Neural progenitor cell (in vitro differentiated cells): ENCODE data around the gene CD3D. TPM values are rescaled to one million over a fixed set of nuclear protein-coding genes. Genes with fewer than 3 reads are reported as not detected.

Experiments
- DNase-seq: peaks from one replicate; pipeline ENCODE4 v3.0.0-alpha.2; 2016; ENCODE audit warnings: low spot score
- H2AFZ ChIP-seq: fragments of 200-600 bp; sonication (generic); replicated peaks from 2 replicates; pipeline ENCODE4 v1.6.1; 2016; ENCODE audit warnings: antibody characterized with exemption
- H3F3A ChIP-seq: fragments of 200-600 bp; sonication (generic); 2 replicates; pipeline ENCODE4 v1.6.1; 2016; ENCODE audit warnings: antibody characterized with exemption, low read depth
- H3K27ac ChIP-seq: fragments of 200-600 bp; sonication (generic); 2 replicates; pipeline ENCODE4 v1.5.1; 2016; ENCODE audit warnings: mild to moderate bottlenecking
- H3K27me3 ChIP-seq: fragments of 200-600 bp; sonication (generic); 2 replicates; pipeline ENCODE4 v1.6.1; 2016; ENCODE audit warnings: mild to moderate bottlenecking, moderate library complexity
- H3K36me3 ChIP-seq: fragments of 200-600 bp; sonication (generic); 2 replicates; pipeline ENCODE4 v1.5.1; 2016
- H3K4me1 ChIP-seq: fragments of 200-600 bp; sonication (generic); 2 replicates; pipeline ENCODE4 v1.6.1; 2016; ENCODE audit warnings: mixed run types
- H3K4me2 ChIP-seq: fragments of 200-600 bp; sonication (generic); 2 replicates; pipeline ENCODE4 v1.6.1; 2016
- H3K4me3 ChIP-seq: fragments of 200-600 bp; sonication (generic); 2 replicates; pipeline ENCODE4 v1.5.1; 2016
- H3K79me2 ChIP-seq: fragments of 200-600 bp; sonication (generic); 2 replicates; pipeline ENCODE4 v1.6.1; 2016; ENCODE audit warnings: low read depth
- H3K9ac ChIP-seq: fragments of 200-600 bp; sonication (generic); 2 replicates; pipeline ENCODE4 v1.6.1; 2016
- H3K9me3 ChIP-seq: fragments of 200-600 bp; sonication (generic); 2 replicates; pipeline ENCODE4 v1.5.1; 2016; ENCODE audit warnings: low read depth
- H4K20me1 ChIP-seq: fragments of 200-600 bp; sonication (generic); 2 replicates; pipeline ENCODE4 v1.6.1; 2016; ENCODE audit warnings: low read depth
- H3K27ac Mint-ChIP-seq: 3 replicates; pipeline ENCODE4 v1.8.0; 2021; ENCODE audit warnings: mixed read lengths
- H3K27me3 Mint-ChIP-seq: 2 replicates; pipeline ENCODE4 v1.8.0; 2022; ENCODE audit warnings: low read depth, mild to moderate bottlenecking, inconsistent platforms, moderate library complexity, mixed read lengths; ENCODE audit not compliant: insufficient read depth
- H3K36me3 Mint-ChIP-seq: 3 replicates; pipeline ENCODE4 v1.8.0; 2021; ENCODE audit warnings: mixed read lengths
- H3K4me1 Mint-ChIP-seq: 3 replicates; pipeline ENCODE4 v1.8.0; 2021; ENCODE audit warnings: mixed read lengths
- H3K4me3 Mint-ChIP-seq: 3 replicates; pipeline ENCODE4 v1.8.0; 2021; ENCODE audit warnings: mild to moderate bottlenecking, moderate library complexity, mixed read lengths
- H3K9me3 Mint-ChIP-seq: 3 replicates; pipeline ENCODE4 v1.8.0; 2020; ENCODE audit warnings: mixed read lengths
- CTCF ChIP-seq: fragments of 200-600 bp; sonication (generic); IDR thresholded peaks from 2 replicates; pipeline ENCODE4 v1.5.1; 2017; ENCODE audit warnings: antibody characterized with exemption, mild to moderate bottlenecking
- EZH2 ChIP-seq: fragments of 200-600 bp; sonication (generic); IDR thresholded peaks from 2 replicates; pipeline ENCODE4 v1.6.1; 2017; ENCODE audit warnings: antibody characterized with exemption, mild to moderate bottlenecking, moderate library complexity
- EZH2phosphoT487 ChIP-seq: fragments of 200-600 bp; sonication (generic); IDR thresholded peaks from 2 replicates; pipeline ENCODE4 v1.6.1; 2017; ENCODE audit warnings: antibody characterized with exemption
- total RNA-seq: library from RNA; depleted of rRNA; stranded (reverse); fragments of >200 nt; gene quantifications from 2 replicates; pipeline ENCODE4 v1.2.3, GENCODE V29; 2015; ENCODE audit warnings: low replicate concordance

Gene CD3D
- total RNA-seq, result not detected in 2 replicates

- H3K9ac ChIP-seq, result no peak within 1 kb of the TSS
- no peaks in the 10 kb centered on the region for H3K4me1 ChIP-seq
- H3K27me3 ChIP-seq, result peaks cover 24% of the 10 kb centered on the region
- no peaks in the 10 kb centered on the region for H4K20me1 ChIP-seq
- H3K27ac ChIP-seq, result no peak within 1 kb of the TSS
- Mint-ChIP-seq H3K4me1 (peaks cover 5% of the 10 kb centered on the region), H3K27ac (no peak within 1 kb of the TSS), H3K27me3 (peaks cover 11% of the 10 kb centered on the region), H3K36me3 (no peaks in the 10 kb centered on the region), H3K4me3 (no peak within 1 kb of the TSS), H3K9me3 (no peaks in the 10 kb centered on the region)
- H3F3A ChIP-seq, result no peaks in the 10 kb centered on the region
- no peak for DNase-seq
- H3K4me2 ChIP-seq, result no peak within 1 kb of the TSS
- TF ChIP-seq EZH2phosphoT487, result no peak
- TF ChIP-seq CTCF, result no peak
- no peak for TF ChIP-seq EZH2
- H3K4me3 ChIP-seq, result no peak within 1 kb of the TSS
- no peaks in the 10 kb centered on the region for H3K9me3 ChIP-seq
- no peaks in the 10 kb centered on the region for H3K79me2 ChIP-seq
- H3K36me3 ChIP-seq, result no peaks in the 10 kb centered on the region
- no peak within 1 kb of the TSS for H2AFZ ChIP-seq
These were observed at the start of gene CD3D for GRCh38 chr11:118342503-118343161. Gene CD3D, minus strand, starts transcription at chr11:118342705. Its CDS starts 98 bp downstream, at chr11:118342607.

DNA sequence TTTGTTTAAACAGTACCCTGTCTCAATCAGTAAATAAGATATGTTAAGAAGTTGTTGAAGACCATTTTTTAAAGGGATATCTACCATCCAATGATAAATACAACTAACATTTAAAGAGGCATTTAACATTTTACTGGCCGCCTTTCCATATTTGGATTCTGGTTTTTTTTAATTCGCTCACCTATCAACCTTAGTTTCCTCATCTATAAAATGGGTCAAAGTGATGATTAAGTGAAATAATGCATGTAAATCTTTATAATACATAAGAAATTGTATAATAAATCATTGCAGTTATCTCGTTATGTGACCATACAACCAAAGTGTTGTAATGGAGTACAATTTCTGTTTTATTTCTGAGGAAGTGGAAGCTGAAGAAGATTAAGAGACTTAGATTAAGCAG is 41.2 kb upstream of the CD3D start:
- Mint-ChIP-seq H3K36me3 (peaks cover 14% of the 10 kb centered on the region), H3K4me1 (no peaks in the 10 kb centered on the region)

DNA sequence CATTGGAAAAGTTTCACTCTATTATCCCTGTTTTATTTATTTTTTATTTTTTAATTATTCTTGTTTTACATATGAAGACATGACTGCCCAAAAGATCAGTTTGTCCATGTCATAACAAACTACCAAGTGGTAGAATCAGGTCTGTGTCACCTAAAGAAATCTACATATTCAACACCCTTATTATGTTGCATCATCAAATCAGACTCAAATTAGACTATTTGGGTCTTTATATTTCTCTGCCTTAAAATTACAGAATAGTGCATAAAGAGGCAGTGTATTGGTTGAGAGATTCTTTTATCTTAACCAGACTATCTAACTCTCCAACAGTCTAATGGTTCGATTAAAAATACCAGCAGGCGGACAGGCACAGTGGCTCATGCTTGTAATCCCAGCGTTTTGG is 40.4 kb upstream of the CD3D start:
- Mint-ChIP-seq H3K9me3 (no peaks in the 10 kb centered on the region), H3K27ac (no peak overlapping the region), H3K36me3 (peaks cover 14% of the 10 kb centered on the region), H3K4me3 (no peak overlapping the region), H3K27me3 (no peaks in the 10 kb centered on the region), H3K4me1 (no peaks in the 10 kb centered on the region)
- no peak overlapping the region for H3K27ac ChIP-seq
- no peaks in the 10 kb centered on the region for H3F3A ChIP-seq
- H4K20me1 ChIP-seq, result no peaks in the 10 kb centered on the region
- H3K36me3 ChIP-seq, result peaks cover 28% of the 10 kb centered on the region
- H3K79me2 ChIP-seq, result no peaks in the 10 kb centered on the region
- no peaks in the 10 kb centered on the region for H3K4me1 ChIP-seq
- H3K9me3 ChIP-seq, result no peaks in the 10 kb centered on the region
- no peak for DNase-seq
- no peak overlapping the region for H2AFZ ChIP-seq
- no peak overlapping the region for H3K4me3 ChIP-seq
- H3K27me3 ChIP-seq, result no peaks in the 10 kb centered on the region
- H3K9ac ChIP-seq, result no peak overlapping the region
- TF ChIP-seq CTCF, result no peak
- H3K4me2 ChIP-seq, result no peak overlapping the region

More for the DNA sequence above, 41.2 kb upstream of the CD3D start:
- H4K20me1 ChIP-seq, result no peaks in the 10 kb centered on the region
- H3K79me2 ChIP-seq, result no peaks in the 10 kb centered on the region
- H2AFZ ChIP-seq, result no peak overlapping the region
- Mint-ChIP-seq H3K27me3 (no peaks in the 10 kb centered on the region), H3K9me3 (no peaks in the 10 kb centered on the region), H3K4me3 (no peak overlapping the region), H3K27ac (no peak overlapping the region)
- no peak overlapping the region for H3K4me2 ChIP-seq
- H3K27ac ChIP-seq, result no peak overlapping the region
- no peak for DNase-seq
- H3K9me3 ChIP-seq, result no peaks in the 10 kb centered on the region
- no peak overlapping the region for H3K4me3 ChIP-seq
- no peak for TF ChIP-seq EZH2
- no peak for TF ChIP-seq EZH2phosphoT487
- no peak for TF ChIP-seq CTCF
- no peak overlapping the region for H3K9ac ChIP-seq
- no peaks in the 10 kb centered on the region for H3F3A ChIP-seq
- H3K4me1 ChIP-seq, result no peaks in the 10 kb centered on the region
- no peaks in the 10 kb centered on the region for H3K27me3 ChIP-seq
- H3K36me3 ChIP-seq, result peaks cover 25% of the 10 kb centered on the region
